NCI-H510A treated with DMSO at 0.1 percent for 48 hours (cell line): ENCODE results near the gene AGFG2.

Source experiments
- DNase-seq: peaks from one replicate; lab custom pipeline; 2025; lab: John Stamatoyannopoulos, UW

AGFG2 gene

DNA sequence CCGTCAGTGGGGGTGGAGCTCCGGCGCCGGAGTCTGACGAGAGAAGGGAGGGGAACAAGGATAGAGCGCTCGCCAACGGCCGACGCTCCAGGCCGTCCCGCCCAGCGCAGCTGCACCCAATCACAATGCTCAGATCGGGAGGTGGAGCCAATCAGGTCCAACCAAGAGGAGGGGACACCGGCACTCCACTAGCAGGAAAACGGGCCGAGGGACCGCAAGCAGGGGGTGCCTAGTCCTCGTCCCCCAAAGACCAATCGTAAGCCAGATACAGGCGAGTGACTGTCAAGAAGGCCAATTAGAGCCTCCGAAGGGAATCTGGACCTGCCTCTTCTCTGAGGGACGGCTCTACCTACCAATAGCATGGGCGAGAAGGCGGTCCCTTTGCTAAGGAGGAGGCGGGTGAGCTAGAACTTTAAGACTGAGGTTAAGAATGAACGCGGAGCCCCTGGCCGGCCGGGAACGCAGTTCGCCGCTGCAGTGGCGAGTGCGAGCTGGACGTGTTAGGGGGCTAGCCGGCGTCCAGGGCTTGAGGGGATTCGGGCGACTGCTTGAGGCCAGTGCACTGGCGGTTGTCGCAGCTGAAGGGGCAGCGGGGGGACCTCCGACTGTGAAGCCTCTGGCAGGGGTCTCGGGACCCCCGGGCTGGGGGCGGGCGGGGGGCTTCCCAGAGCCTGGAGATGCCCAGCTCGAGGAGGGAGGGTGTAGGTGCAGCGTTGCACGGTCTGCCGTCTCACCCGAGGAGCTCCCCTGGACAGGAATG lies 47.4 kb downstream of the AGFG2 start, which contains the start of gene FBXO24:
Gene FBXO24 (plus strand): TSS at position 63 of the 760 bp plus-strand sequence. CDS start 298 bp downstream, at position 361.
- DNase-seq, result peak; percentile 97

DNA sequence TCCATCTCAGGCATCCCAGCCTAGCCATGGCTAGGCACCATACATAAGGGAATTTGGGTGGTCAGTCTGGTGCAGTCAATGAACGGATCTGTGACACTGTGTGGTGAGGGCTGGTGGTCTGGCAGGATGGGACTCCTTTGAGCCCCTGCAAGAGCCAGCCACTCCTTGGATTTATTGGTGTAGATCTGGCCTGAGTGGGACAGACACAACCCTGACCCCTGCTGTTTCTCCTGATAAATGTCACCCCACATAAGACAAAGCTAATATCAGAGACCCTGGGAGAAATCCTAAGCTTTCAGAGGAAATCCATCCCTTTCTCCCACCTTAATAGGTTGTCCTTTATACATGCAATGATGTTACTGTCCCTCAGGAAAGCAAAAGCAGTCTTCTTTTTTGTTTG lies 49.4 kb downstream of the AGFG2 start:
- no peak for DNase-seq

DNA sequence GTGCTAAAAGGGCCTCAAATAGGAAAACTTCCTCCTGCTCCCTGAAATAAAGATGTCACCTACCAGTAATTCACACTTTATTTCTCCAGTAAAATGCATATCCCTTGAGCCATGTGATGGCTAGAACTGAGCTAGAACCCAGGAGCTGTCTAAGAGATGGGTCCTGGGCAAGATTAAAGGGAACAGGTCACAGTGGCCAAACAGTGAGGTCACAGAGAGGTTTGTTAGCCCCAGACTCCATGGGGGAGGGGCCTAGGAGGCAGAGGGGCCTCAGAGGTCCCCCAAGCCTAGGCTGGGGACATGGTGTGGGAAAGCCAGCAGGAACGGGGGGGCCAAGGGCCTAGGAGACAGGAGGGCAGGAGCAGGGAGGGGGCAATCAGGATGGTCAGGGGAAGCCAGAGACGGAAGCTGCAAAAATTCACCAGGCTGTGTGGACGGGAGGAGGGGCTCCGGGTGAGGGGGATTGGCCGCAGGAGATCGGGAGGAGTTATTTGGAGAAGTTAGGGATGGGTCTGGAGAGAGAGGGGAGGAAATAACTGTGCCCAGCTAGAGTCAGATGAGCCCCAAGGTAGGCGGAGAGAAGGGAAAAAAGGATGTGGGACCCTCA lies 50.4 kb downstream of the AGFG2 start:
- no peak for DNase-seq

DNA sequence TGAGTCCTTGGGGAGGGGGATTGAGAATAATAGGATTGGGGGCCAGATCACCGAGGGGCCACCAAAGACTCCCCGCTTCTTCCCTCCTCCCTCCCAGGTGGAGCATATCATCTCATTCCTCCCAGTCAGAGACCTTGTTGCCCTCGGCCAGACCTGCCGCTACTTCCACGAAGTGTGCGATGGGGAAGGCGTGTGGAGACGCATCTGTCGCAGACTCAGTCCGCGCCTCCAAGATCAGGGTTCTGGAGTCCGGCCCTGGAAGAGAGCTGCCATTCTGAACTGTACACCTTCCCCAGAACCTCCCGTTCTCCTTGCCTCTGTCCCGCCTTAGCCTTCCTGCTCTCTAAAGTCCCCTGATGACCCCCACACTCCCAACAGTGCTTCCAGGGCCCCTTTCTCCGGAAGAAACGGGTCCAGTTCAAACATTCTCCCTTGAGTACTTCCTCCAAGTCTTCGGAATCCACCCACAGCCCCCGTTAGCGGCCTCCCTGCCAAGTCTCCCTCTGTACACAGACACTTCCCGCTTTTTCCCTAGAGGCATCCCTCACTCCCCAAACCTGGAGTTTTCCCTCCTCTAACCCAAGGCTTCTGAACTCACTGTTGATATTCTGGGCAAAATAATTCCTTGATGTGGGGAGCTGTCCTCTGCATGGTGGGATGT lies 51.2 kb downstream of the AGFG2 start:
- no peak for DNase-seq

DNA sequence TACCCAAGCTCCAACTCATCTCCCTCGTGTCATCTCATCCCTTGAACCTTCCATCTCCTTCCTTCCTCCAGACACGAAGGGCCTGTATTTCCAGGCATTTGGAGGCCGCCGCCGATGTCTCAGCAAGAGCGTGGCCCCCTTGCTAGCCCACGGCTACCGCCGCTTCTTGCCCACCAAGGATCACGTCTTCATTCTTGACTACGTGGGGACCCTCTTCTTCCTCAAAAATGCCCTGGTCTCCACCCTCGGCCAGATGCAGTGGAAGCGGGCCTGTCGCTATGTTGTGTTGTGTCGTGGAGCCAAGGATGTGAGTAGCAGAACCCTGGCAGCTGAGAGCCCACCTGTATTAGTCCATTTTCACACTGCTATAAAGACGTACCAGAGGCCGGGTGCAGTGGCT lies 52.6 kb downstream of the AGFG2 start:
- no peak for DNase-seq

DNA sequence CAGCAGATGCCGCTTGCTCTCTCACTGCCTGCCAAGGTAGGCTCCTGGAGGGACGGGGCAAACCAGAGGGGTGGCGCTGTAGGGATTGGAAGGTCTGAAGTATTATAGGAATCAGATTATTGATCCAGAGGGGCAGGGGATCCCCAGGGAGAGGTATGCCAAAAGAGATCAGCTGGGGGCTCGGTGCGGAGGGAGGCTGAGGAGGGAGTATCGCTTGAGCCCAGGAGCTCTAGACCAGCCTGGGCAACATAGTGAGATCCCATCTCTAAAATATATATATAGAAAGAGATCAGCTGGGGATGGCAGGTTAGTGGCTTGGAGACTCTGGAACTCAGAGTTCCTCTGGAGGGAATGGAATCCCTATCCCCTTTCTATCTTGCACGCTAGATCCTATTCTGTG lies 56.2 kb downstream of the AGFG2 start:
- no peak for DNase-seq

DNA sequence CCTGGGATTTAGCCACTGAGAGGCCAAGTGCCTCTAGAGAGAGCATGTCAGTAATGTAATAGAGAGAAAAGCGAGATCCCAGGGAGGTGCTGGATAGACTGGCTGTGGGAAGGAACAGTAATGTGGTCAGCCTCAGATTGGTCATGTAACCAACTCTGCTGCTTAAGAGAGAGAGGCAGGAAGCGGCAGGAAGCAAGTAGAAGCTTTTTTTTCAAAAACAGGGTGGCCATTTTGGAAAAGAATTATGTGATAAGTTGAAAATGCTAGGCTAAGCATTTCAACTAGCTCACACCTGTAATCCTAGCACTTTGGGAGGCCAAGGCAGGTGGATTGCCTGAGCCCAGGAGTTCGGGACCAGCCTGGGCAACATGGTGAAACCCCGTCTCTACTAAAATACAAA lies 59.4 kb downstream of the AGFG2 start:
- DNase-seq, result no peak

DNA sequence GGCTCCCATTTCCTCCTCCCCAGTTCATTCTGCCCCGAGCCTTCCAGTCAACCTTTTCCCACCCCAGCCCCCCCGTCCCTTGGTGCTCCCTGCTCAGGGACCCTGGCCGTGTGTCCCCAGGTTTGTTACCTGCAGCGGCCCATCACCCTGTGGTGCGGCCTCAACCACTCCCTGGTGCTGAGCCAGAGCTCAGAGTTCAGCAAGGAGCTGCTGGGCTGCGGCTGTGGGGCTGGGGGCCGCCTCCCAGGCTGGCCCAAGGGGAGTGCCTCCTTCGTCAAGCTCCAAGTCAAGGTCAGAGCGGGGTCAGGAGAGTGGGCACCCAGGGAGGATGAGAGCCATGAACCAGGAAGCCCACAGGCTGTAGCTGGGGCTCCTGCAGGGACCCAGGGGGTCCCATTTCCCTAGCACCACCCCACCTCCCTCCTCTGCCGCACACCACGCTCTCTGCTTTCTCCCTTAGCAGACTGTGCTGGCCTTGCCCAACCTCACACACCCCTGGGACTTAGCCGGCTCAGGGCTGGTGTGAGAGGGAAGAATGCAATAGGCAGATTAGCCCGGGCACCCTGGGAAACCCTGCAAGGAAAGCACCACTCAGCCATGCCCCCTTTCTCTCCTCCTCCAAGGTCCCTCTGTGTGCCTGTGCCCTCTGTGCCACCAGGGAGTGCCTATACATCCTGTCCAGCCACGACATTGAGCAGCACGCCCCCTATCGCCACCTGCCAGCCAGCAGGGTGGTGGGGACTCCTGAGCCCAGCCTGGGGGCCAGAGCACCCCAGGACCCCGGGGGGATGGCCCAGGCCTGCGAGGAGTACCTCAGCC lies 61.1 kb downstream of the AGFG2 start:
- no peak for DNase-seq

DNA sequence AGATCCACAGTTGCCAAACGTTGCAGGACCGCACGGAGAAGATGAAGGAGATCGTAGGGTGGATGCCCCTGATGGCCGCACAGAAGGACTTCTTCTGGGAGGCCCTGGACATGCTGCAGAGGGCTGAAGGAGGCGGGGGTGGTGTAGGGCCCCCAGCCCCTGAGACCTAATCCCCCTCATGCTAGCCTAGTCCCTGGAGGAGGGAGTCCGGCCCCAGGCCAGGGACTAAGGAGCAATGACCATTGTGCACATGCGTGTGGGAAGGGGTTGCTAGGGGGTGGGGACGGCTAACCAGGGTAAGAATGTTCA lies 61.7 kb downstream of the AGFG2 start:
- DNase-seq, result no peak

DNA sequence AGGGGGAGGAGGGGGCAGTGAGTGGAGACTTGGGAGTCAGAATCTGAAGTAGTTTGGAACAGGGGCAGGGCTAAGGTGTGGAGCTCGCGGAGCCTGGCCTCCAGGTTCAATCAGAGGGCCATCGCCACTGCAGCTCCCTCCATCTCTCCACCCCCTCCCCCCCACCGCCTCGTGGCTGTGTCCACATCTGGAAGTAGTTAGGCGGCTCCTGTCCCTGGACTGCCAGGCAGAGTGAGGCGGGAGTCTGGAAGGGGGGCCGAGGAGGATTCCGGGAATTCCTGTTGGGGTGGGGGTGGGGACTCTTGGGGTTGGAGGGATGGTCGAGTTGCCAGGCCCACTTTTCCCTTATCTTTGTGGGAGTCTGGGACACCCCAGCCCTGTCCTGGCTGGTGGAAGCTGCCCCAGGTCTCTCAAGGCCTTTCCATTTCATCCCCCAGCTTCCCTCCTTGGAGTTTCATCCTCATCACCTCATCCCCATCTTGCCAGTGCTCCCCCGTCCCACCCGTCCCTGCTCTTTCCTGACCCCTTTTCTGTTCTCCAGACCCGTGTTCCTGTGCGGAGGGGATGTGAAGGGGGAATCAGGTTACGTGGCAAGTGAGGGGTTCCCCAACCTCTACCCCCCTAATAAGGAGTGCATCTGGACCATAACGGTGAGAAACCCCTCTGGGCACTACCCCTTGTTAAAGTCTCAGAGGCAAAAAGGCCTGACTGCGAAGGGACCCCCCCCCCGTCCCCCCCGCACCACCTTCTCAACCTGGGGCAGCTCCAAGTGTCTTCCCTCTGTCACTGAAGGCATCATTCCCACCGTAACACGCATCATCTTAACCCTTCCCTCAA lies 64.1 kb downstream of the AGFG2 start:
- no peak for DNase-seq

DNA sequence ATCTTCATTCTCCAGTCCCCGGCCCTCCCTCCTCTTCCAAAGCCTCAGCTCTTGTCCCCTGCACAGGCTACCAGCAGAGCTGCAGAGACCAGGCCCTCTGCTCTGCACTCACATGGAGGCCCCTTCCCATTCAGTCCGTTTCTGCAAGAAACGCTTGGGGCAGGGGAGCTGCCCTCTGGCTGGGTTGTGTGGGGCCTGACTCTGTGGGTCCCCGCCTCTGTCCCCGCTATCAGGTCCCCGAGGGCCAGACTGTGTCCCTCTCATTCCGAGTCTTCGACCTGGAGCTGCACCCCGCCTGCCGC lies 64.7 kb downstream of the AGFG2 start:
- DNase-seq, result no peak

DNA sequence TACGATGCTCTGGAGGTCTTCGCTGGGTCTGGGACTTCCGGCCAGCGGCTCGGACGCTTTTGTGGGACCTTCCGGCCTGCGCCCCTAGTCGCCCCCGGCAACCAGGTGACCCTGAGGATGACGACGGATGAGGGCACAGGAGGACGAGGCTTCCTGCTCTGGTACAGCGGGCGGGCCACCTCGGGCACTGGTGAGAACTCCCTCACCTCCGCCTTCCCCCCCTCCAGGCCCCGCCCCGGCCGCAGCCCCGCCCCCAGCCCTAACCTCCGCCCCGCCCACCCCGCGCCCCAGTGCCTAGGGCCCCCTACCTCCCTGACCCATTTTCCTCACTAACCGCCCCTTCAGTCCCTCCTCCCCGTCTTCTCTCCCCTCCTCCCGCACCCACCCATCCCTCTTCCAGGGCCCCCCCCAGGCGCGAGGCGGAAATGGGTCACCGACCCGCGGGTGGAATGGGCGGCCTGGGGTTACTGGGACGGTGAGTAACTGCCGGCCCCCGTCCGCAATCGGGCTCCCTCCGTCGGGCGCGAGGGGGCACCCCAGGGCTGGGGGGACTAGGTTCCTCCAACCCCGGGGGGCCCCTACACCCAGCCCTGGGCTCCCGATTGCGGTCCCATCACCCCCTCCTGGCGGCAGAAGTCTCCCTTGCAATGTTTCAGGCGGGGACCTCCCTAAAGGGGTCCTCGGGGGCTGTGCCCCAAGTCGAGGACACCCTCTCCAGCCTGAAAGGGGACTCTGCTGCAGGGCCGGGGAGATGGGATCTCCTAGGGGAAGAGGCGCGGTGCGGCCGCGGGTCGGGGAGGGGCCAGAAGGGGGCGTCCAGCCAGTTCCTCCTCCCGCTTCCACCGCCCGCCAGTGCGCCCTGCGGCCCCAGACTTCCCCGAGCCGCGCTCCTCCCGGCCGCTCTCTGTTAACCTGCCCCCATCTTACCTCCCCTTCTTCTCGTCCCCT lies 65.3 kb downstream of the AGFG2 start:
- DNase-seq, result peak; percentile 28

DNA sequence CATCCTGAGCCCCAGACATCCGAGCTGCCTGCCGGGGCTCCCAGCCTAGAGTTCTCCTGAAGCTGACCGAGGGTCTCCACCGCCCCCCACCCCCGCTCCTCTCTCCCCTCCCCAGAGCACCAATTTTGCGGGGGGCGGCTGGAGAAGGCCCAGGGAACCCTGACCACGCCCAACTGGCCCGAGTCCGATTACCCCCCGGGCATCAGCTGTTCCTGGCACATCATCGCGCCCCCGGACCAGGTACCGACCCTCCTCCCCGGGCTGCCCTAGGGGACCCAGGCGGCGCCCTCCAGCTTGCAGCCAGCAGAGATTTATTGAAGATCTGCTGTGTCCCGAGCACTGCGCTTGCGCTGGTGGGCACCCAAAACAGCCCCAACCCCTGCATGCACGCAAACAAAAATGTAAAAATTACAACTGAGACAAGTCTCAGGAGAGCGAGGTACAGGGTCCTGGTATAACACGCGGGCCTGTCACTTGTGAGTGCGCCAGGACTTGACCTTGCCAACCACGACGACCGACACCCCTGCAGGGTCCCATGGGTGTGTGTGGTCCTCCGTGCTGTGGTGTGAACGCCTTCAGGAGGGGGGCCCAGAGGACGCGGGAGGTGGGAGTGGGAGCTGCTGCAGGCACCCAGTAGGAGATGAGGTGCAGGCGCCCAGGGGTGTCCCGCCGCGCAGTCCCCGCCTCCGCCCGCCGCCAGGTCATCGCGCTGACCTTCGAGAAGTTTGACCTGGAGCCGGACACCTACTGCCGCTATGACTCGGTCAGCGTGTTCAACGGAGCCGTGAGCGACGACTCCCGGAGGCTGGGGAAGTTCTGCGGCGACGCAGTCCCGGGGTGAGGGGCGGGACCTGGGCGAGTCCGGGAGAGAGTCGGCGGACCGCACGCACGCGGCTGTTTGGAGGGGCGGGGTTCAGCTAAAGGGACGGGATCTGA lies 66.2 kb downstream of the AGFG2 start:
- no peak for DNase-seq

DNA sequence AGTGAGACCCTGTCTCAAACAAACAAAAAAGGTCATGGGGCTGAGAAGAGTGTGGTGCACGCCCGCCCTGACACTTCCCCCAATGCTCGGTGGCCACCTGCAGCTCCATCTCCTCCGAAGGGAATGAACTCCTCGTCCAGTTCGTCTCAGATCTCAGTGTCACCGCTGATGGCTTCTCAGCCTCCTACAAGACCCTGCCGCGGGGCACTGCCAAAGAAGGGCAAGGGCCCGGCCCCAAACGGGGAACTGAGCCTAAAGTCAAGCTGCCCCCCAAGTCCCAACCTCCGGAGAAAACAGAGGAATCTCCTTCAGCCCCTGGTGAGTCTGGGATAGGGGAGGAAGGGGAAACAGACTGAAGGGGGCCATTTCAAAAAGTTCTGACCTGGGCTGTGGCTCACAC lies 67.3 kb downstream of the AGFG2 start:
- no peak for DNase-seq

DNA sequence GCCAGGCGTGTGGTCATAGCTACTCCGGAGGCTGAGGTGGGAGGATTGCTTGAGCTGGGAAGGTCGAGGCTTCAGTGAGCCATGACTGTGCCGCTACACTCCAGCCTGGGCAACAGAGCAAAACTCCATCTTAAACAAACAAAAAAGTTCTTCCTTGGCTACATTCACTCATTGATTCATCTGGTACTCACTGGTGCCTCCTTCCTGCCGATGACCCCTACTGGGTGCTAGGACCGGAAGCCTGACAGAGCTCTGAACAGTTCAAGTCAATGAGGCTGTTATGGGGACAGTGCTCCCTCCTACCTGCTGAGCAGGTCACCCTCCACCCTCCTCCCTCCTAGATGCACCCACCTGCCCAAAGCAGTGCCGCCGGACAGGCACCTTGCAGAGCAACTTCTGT lies 68.1 kb downstream of the AGFG2 start:
- DNase-seq, result no peak

DNA sequence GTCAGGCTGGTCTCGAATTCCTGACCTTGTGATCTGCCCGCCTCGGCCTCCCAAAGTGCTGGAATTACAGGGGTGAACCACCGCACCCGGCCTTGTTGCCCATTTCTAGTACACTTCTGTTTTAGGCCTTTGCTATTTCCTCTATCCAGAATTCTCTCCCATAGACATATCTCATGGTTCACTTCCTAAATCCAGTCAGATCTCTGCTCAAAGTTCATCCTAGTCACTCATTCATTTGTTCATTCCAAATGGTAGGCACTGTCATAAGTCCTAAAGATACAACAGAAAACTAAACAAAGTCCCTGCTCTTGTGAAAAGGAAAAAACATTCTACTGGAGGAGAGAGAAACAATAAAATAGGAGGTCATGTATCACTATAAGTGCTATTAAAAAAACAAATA lies 71.0 kb downstream of the AGFG2 start:
- no peak for DNase-seq

DNA sequence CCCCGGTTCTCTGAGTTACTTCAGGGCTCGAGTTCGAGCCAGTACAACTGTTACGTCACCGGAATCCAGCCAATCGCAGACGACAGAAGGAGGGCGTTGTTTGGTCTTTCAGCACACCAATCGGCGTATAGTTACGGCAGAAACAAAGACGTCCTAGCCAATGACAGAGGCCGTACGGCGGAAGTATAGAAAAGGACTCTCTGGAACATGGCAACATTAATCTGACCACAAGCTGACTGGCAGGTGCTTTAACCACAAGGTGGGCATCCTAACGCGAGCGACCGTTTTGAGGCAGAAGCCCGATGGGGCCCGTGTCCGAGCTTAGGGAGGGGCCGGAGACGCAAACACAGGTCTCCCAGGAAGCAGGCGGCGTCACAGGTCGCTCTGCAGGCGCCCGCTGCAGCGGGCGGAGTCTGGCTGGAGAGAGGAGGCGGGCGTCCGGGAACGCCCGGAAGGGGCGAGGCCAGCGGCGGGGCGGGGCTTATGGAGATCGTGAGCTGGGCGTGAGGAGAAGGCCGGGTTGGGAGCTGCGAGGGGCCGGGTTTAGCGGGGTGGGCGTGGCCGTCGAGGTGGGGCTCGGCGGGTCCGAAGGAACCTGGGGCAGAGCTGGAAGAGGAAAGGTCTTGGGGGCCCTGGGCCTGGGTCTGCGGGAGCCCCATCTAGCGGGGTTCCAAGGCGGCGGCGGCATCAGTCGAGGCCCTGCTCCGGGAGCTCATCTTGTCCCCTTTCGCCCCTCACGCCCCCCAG lies 73.2 kb downstream of the AGFG2 start, which contains the start of gene MOSPD3:
Gene MOSPD3 (plus strand): TSS at position 558 of the 747 bp plus-strand sequence. CDS start 252 bp downstream, outside the sequence.
- DNase-seq, result peak; percentile 94

DNA sequence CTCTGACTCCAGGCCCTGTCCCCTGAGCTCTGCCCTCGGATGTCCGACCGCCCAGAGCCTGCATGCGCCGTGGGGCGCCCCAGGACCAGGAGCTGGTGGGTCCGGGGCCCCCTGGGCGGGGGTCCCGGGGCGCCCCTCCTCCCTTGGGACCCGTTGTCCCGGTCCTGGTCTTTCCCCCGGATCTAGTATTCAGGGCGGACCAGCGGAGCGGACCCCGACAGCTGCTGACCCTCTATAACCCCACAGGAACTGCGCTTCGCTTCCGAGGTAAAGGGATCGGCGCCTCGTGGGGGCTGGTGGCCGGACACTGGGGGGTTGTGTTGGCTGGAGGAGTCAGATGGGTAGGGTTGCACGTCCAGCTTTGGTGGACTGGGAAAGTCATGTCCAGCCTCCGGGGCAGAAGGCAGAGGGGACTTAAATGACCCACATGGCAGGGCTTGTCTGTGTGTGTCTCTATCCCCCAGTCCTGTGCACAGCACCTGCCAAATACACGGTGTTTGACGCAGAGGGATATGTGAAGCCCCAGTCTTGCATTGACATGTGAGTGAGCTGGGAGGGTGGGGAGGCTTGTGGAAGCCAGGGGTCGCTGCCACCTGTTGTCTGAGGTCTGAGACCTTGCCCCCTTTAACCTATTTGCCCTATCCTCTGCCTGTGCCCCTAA lies 73.9 kb downstream of the AGFG2 start:
- DNase-seq, result no peak
